ENCODE data around the gene CTNNBL1. TPM values are rescaled to one million over a fixed set of nuclear protein-coding genes. Genes with fewer than 3 reads are reported as not detected.

Gene CTNNBL1
- total RNA-seq, 1 experiment from 2014 or later, result 203 TPM

- Mint-ChIP-seq H3K27me3 (ENCODE audit: insufficient read depth, unreplicated experiment) (no peaks in the 10 kb centered on the region), H3K4me3 (ENCODE audit: unreplicated experiment) (no peak overlapping the region), H3K9me3 (ENCODE audit: unreplicated experiment) (no peaks in the 10 kb centered on the region), H3K36me3 (ENCODE audit: insufficient read depth, unreplicated experiment) (peaks cover 11% of the 10 kb centered on the region), H3K27ac (ENCODE audit: unreplicated experiment) (no peak overlapping the region), H3K4me1 (ENCODE audit: low read depth, unreplicated experiment) (peaks cover 12% of the 10 kb centered on the region)
- CTCF ChIA-PET, result no interaction called here
- DNase-seq, result no peak
- no peaks in the 10 kb centered on the region for H3K27me3 ChIP-seq (replicated peaks; ENCODE audit: control insufficient read depth, insufficient read depth, low read length)
- no TSS peak for BruUV-seq (replicated peaks)
- no peaks in the 10 kb centered on the region for H3K9me3 ChIP-seq
- intact Hi-C loops (cut with micrococcal nuclease; ENCODE audit: unreplicated experiment), result no loop called here
- peaks cover 12% of the 10 kb centered on the region for H3K36me3 ChIP-seq (ENCODE audit: control insufficient read depth, insufficient read depth, low read length)
- POLR2A ChIA-PET, result interaction anchor here (0.5 kb wide), 1 partner anchor 65 kb away, joined by 19 read pairs; no protein-coding TSS in a partner anchor
- H3K4me1 ChIP-seq, result no peaks in the 10 kb centered on the region
- no peak overlapping the region for H3K4me3 ChIP-seq (ENCODE audit: low read depth, low read length)
- TF ChIP-seq, protein P1, sequence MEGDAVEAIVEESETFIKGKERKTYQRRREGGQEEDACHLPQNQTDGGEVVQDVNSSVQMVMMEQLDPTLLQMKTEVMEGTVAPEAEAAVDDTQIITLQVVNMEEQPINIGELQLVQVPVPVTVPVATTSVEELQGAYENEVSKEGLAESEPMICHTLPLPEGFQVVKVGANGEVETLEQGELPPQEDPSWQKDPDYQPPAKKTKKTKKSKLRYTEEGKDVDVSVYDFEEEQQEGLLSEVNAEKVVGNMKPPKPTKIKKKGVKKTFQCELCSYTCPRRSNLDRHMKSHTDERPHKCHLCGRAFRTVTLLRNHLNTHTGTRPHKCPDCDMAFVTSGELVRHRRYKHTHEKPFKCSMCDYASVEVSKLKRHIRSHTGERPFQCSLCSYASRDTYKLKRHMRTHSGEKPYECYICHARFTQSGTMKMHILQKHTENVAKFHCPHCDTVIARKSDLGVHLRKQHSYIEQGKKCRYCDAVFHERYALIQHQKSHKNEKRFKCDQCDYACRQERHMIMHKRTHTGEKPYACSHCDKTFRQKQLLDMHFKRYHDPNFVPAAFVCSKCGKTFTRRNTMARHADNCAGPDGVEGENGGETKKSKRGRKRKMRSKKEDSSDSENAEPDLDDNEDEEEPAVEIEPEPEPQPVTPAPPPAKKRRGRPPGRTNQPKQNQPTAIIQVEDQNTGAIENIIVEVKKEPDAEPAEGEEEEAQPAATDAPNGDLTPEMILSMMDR (IDR thresholded peaks at IDR 0.05; ENCODE audit: insufficient read depth in 1 of 2, low read depth in 1 of 2, low read length in 1 of 2, severe bottlenecking in 1 of 2, unreplicated experiment in 1 of 2), result no peak
Measured at GRCh38 chr20:37838769-37839431, 145.1 kb downstream of the CTNNBL1 start.

DNA sequence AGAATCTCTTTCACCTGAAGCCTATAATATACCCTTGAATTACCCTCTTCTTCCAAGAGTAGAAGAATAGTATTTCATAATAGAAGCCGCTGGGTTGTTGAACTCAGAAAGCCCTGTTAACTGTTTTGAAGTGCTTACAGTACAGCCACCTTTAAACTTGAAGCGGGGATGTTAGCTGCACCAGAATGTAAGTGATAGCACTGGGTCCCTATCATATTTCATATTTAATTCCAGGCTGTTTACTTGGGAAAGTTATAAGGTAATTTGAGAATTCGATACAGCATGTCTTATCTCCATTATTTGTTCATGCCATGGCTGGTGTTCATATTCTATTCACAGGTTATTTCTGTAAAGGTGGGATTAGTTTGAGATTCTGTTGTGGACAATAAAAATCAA, 145.6 kb downstream of the CTNNBL1 start:
- Mint-ChIP-seq H3K4me1 (ENCODE audit: low read depth, unreplicated experiment) (peaks cover 12% of the 10 kb centered on the region), H3K9me3 (ENCODE audit: unreplicated experiment) (no peaks in the 10 kb centered on the region), H3K27me3 (ENCODE audit: insufficient read depth, unreplicated experiment) (no peaks in the 10 kb centered on the region), H3K36me3 (ENCODE audit: insufficient read depth, unreplicated experiment) (peaks cover 11% of the 10 kb centered on the region), H3K27ac (ENCODE audit: unreplicated experiment) (no peak overlapping the region), H3K4me3 (ENCODE audit: unreplicated experiment) (no peak overlapping the region)
- no peak for DNase-seq
- no TSS peak for BruUV-seq (replicated peaks)
- ChIA-PET POLR2A (interaction anchor here (0.5 kb wide), 1 partner anchor 65 kb away, joined by 19 read pairs; no protein-coding TSS in a partner anchor), CTCF (no interaction called here)
- TF ChIP-seq, protein P1 (IDR thresholded peaks at IDR 0.05; ENCODE audit: insufficient read depth in 1 of 2, low read depth in 1 of 2, low read length in 1 of 2, severe bottlenecking in 1 of 2, unreplicated experiment in 1 of 2), result no peak
- intact Hi-C loops (cut with micrococcal nuclease; ENCODE audit: unreplicated experiment), result no loop called here
- Histone ChIP-seq H3K4me3 (ENCODE audit: low read depth, low read length) (no peak overlapping the region), H3K4me1 (no peaks in the 10 kb centered on the region), H3K36me3 (ENCODE audit: control insufficient read depth, insufficient read depth, low read length) (peaks cover 13% of the 10 kb centered on the region), H3K27me3 (replicated peaks; ENCODE audit: control insufficient read depth, insufficient read depth, low read length) (no peaks in the 10 kb centered on the region), H3K9me3 (no peaks in the 10 kb centered on the region)

GRCh38 chr20:37839955-37840354, 146.1 kb downstream of the CTNNBL1 start:
- Mint-ChIP-seq H3K4me3 (ENCODE audit: unreplicated experiment) (no peak overlapping the region), H3K9me3 (ENCODE audit: unreplicated experiment) (no peaks in the 10 kb centered on the region), H3K36me3 (ENCODE audit: insufficient read depth, unreplicated experiment) (peaks cover 11% of the 10 kb centered on the region), H3K27me3 (ENCODE audit: insufficient read depth, unreplicated experiment) (no peaks in the 10 kb centered on the region), H3K27ac (ENCODE audit: unreplicated experiment) (no peak overlapping the region), H3K4me1 (ENCODE audit: low read depth, unreplicated experiment) (peaks cover 12% of the 10 kb centered on the region)
- TF ChIP-seq, protein P1 (IDR thresholded peaks at IDR 0.05; ENCODE audit: insufficient read depth in 1 of 2, low read depth in 1 of 2, low read length in 1 of 2, severe bottlenecking in 1 of 2, unreplicated experiment in 1 of 2), result no peak
- ChIA-PET POLR2A (no interaction called here), CTCF (no interaction called here)
- H3K36me3 ChIP-seq (ENCODE audit: control insufficient read depth, insufficient read depth, low read length), result peaks cover 13% of the 10 kb centered on the region
- no peak overlapping the region for H3K4me3 ChIP-seq (ENCODE audit: low read depth, low read length)
- H3K9me3 ChIP-seq, result no peaks in the 10 kb centered on the region
- no peaks in the 10 kb centered on the region for H3K27me3 ChIP-seq (replicated peaks; ENCODE audit: control insufficient read depth, insufficient read depth, low read length)
- no TSS peak for BruUV-seq (replicated peaks)
- H3K4me1 ChIP-seq, result no peaks in the 10 kb centered on the region; the same call in 1 of the 2 replicates
- no peak for DNase-seq
- intact Hi-C loops (cut with micrococcal nuclease; ENCODE audit: unreplicated experiment), result no loop called here
